Measurements from ENCODE around the gene WSB1. TPM values are rescaled to one million over a fixed set of nuclear protein-coding genes. Genes with fewer than 3 reads are reported as not detected.

WSB1 gene
- total and polyA plus RNA-seq, 2 experiments from 2014 or later: 101 to 108 TPM

DNA sequence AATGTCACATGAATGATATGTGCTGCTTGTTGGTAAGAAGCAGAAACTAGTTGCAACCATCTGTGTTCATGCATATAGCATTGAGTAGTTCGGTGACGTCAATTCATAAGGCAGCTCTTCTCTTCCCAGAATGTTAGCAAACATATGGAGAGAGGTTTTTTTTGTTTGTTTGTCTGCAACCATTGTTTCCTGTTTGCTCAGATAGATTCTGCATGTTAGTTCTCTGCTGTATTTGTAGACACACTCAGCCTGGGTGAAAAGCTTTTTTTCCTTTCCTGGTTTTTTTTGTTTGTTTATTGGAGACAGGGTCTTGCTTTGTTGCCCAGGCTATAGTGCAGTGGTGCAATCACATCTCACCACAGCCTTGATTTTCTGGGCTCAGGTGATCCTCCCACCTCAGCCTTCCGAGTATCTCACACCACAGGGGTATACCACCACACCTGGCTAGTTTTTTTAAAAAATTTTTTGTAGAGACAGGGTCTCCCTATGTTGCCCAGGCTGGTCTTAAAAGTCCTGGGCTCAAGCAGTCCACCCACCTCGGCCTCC, 16.7 kb downstream of the WSB1 start:
- no peaks in the 10 kb centered on the region for H3K27me3 ChIP-seq (ENCODE audit: insufficient read depth)
- no peaks in the 10 kb centered on the region for H3K9me2 ChIP-seq (ENCODE audit: insufficient read depth)
- Mint-ChIP-seq H3K27me3 (ENCODE audit: insufficient read depth, low read depth, poor library complexity) (no peaks in the 10 kb centered on the region), H3K27ac (no peak overlapping the region), H3K9me3 (no peaks in the 10 kb centered on the region), H3K4me1 (no peaks in the 10 kb centered on the region), H3K4me3 (no peak overlapping the region), H3K36me3 (ENCODE audit: low read depth) (peaks cover 78% of the 10 kb centered on the region)
- ATAC-seq (no peak), DNase-seq (ENCODE audit: low spot score) (no peak)
- H2AFZ ChIP-seq: no peak overlapping the region
- no peaks in the 10 kb centered on the region for H3F3A ChIP-seq (replicated peaks; ENCODE audit: low read depth)
- H3K36me3 ChIP-seq (ENCODE audit: insufficient read depth): peaks cover 70% of the 10 kb centered on the region
- H3K27ac ChIP-seq (ENCODE audit: low read depth): no peak overlapping the region
- H4K20me1 ChIP-seq (replicated peaks; ENCODE audit: insufficient read depth): peaks cover 7% of the 10 kb centered on the region; the same call in 1 of the 2 replicates
- no peak overlapping the region for H3K4me3 ChIP-seq
- TF ChIP-seq ZNF114 (CRISPR knock-in tag; IDR thresholded peaks at IDR 0.05) (no peak), REST (IDR thresholded peaks at IDR 0.05; ENCODE audit: unreplicated experiment) (no peak), ETS1 (IDR thresholded peaks at IDR 0.05) (no peak), POLR2AphosphoS5 (IDR thresholded peaks at IDR 0.05; ENCODE audit: low read depth) (no peak), NANOG (IDR thresholded peaks at IDR 0.05; ENCODE audit: borderline replicate concordance) (no peak), ZNF462 (CRISPR knock-in tag; IDR thresholded peaks at IDR 0.05) (no peak), STAT1 (IDR thresholded peaks at IDR 0.05; ENCODE audit: unreplicated experiment) (no peak), EZH2phosphoT487 (IDR thresholded peaks at IDR 0.05; ENCODE audit: unreplicated experiment) (no peak), ZNF331 (CRISPR knock-in tag; IDR thresholded peaks at IDR 0.05; ENCODE audit: low read depth) (no peak), JUNB (IDR thresholded peaks at IDR 0.05; ENCODE audit: unreplicated experiment) (no peak), EZH2 (IDR thresholded peaks at IDR 0.05; ENCODE audit: low read depth, unreplicated experiment) (no peak), CREB1 (CRISPR knock-in tag; IDR thresholded peaks at IDR 0.05; ENCODE audit: low read depth) (no peak)
- TF ChIP-seq, protein P1, sequence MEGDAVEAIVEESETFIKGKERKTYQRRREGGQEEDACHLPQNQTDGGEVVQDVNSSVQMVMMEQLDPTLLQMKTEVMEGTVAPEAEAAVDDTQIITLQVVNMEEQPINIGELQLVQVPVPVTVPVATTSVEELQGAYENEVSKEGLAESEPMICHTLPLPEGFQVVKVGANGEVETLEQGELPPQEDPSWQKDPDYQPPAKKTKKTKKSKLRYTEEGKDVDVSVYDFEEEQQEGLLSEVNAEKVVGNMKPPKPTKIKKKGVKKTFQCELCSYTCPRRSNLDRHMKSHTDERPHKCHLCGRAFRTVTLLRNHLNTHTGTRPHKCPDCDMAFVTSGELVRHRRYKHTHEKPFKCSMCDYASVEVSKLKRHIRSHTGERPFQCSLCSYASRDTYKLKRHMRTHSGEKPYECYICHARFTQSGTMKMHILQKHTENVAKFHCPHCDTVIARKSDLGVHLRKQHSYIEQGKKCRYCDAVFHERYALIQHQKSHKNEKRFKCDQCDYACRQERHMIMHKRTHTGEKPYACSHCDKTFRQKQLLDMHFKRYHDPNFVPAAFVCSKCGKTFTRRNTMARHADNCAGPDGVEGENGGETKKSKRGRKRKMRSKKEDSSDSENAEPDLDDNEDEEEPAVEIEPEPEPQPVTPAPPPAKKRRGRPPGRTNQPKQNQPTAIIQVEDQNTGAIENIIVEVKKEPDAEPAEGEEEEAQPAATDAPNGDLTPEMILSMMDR (conservative IDR thresholded peaks at IDR 0.05; ENCODE audit: low read depth in 2 of 2): no peak
- H3K4me1 ChIP-seq (ENCODE audit: insufficient read depth): no peaks in the 10 kb centered on the region
- peaks cover 10% of the 10 kb centered on the region for H3K79me2 ChIP-seq (replicated peaks; ENCODE audit: insufficient read depth)
- H3K4me2 ChIP-seq: no peak overlapping the region

All from GM23338 (cell line).